OCI-LY7 (cell line): ENCODE results near the gene GMEB2. TPM values are rescaled to one million over a fixed set of nuclear protein-coding genes. Genes with fewer than 3 reads are reported as not detected.
"Not testable (repeated sequence)": the region's sequence is repeated elsewhere in the genome, so short reads cannot be mapped to it uniquely, and the experiment has no call there.

ENCODE experiments used
- BruUV-seq: library from RNA; stranded (reverse); fragments of 400-500 nt; replicated peaks from 2 replicates; lab custom pipeline; 2021; lab: Mats Ljungman, UMichigan
- CTCF ChIA-PET: fragments of 300-600 bp; sonication (Branson Sonifier 250); formaldehyde crosslinking; loops from one replicate; lab custom pipeline; 2022; ENCODE audit warnings: antibody characterized with exemption; ENCODE audit not compliant: unreplicated experiment; lab: Charles Lee
- POLR2A ChIA-PET: fragments of 300-600 bp; sonication (Branson Sonifier 250); formaldehyde crosslinking; loops from one replicate; lab custom pipeline; 2022; ENCODE audit warnings: antibody characterized with exemption; lab: Charles Lee
- DNase-seq: peaks from one replicate; pipeline ENCODE4 v3.0.0-alpha.2; 2015; ENCODE audit warnings: low spot score
- H2AFZ ChIP-seq: fragments of 200-600 bp; sonication (generic), shearing (Covaris generic); 2 replicates; pipeline ENCODE4 v1.6.1; 2014; ENCODE audit warnings: mild to moderate bottlenecking, antibody characterized with exemption, low read length, moderate library complexity
- H3K27ac ChIP-seq: fragments of 200-600 bp; sonication (generic); 2 replicates; pipeline ENCODE4 v1.5.1; 2014; ENCODE audit warnings: mixed run types, low read depth, mild to moderate bottlenecking, moderate library complexity, low read length, inconsistent platforms; ENCODE audit not compliant: poor library complexity, severe bottlenecking
- H3K36me3 ChIP-seq: fragments of 200-600 bp; sonication (generic); 2 replicates; pipeline ENCODE4 v1.6.1; 2014; ENCODE audit warnings: mild to moderate bottlenecking, antibody characterized with exemption, low read length, moderate library complexity, mixed read lengths; ENCODE audit not compliant: insufficient read depth
- H3K4me1 ChIP-seq: fragments of 200-600 bp; sonication (generic); 2 replicates; pipeline ENCODE4 v1.5.1; 2014; ENCODE audit warnings: mild to moderate bottlenecking, low read length; ENCODE audit not compliant: insufficient read depth, poor library complexity, severe bottlenecking
- H3K4me2 ChIP-seq: fragments of 200-600 bp; sonication (generic); 2 replicates; pipeline ENCODE4 v1.6.1; 2014; ENCODE audit warnings: mild to moderate bottlenecking, low read length
- H3K4me3 ChIP-seq: fragments of 200-600 bp; sonication (generic); 2 replicates; pipeline ENCODE4 v1.5.1; 2014; ENCODE audit warnings: mild to moderate bottlenecking, low read depth, low read length; ENCODE audit not compliant: poor library complexity, severe bottlenecking
- H3K79me2 ChIP-seq: fragments of 200-600 bp; sonication (generic); 2 replicates; pipeline ENCODE4 v1.6.1; 2016; ENCODE audit warnings: low read depth, mild to moderate bottlenecking, low read length, moderate library complexity, mixed read lengths; ENCODE audit not compliant: insufficient read depth
- H3K9me2 ChIP-seq: fragments of 200-600 bp; sonication (generic); 2 replicates; pipeline ENCODE4 v1.6.1; 2016; ENCODE audit warnings: mild to moderate bottlenecking, low read length, mixed read lengths; ENCODE audit not compliant: insufficient read depth
- H3K9me3 ChIP-seq: fragments of 200-600 bp; sonication (generic); 2 replicates; pipeline ENCODE4 v1.6.1; 2014; ENCODE audit warnings: mild to moderate bottlenecking, mixed run types, low read length, mixed read lengths
- H4K20me1 ChIP-seq: fragments of 200-600 bp; sonication (generic); 2 replicates; pipeline ENCODE4 v1.6.1; 2014; ENCODE audit warnings: mild to moderate bottlenecking, antibody characterized with exemption, low read length, moderate library complexity, mixed read lengths; ENCODE audit not compliant: insufficient read depth
- EZH2phosphoT487 ChIP-seq: fragments of 200-600 bp; sonication (generic); IDR thresholded peaks from 2 replicates; pipeline ENCODE4 v1.6.1; 2018; ENCODE audit warnings: low read depth, borderline replicate concordance, mild to moderate bottlenecking, mixed run types, antibody characterized with exemption, low read length, moderate library complexity, mixed read lengths
- intact Hi-C: fragments of 100-400 bp; cut with micrococcal nuclease; formaldehyde crosslinking; loops from one replicate; pipeline ENCODE4 v1.10.0; 2022; ENCODE audit not compliant: unreplicated experiment
- total RNA-seq, 2 experiments: library from RNA; depleted of rRNA in 1 of 2; stranded (reverse); fragments of >200 nt in 1 of 2; shearing (Covaris generic) in 1 of 2; gene quantifications; 2 replicates each; pipeline ENCODE4 v1.2.3, GENCODE V29; 2014 to 2022
- TF ChIP-seq, protein P1 (sequence below): fragments of 200-600 bp; sonication (generic); conservative IDR thresholded peaks from 2 replicates; pipeline ENCODE4 v1.5.1; 2014; ENCODE audit warnings: mild to moderate bottlenecking, antibody characterized with exemption, low read length, moderate library complexity, mixed read lengths

Gene GMEB2
- total RNA-seq, 2 experiments from 2014 or later: 15.6 TPM

DNA sequence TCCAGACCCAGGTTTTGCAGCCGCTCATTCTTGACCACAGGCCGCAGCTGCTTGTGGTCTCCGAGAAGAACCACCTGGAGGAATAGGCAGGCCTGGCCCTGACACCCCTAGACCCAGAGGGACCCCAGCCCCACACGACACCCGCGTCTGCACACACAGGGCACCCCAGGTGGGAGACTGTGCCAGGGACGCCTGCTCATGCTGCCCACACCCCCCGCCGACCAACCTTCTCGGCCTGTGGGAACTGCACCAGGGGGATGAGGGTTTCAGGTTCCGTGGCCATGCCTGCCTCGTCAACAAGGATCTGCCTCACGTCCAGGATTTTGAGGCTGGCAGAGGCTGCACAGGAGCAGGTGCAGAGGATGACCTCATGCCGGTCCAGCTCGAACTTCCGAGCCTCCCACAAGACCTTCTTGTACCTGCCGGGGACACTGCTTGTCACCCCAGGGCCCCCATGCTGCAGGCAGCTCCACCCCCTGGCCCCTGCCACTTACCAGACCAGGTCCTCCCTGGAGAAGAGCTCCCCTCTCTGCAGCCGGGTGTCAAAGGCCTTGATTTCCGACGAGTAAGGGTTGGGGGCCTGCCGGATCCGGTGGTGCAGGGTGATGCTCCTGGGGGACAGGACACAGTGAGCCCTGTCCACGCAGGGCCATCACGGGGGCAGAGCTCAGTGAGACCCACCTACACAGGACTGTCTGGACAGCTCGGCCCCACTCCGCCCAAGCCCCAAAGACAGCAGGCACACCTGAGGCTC lies 65.9 kb downstream of the GMEB2 start:
- intact Hi-C loops: no loop called here
- no peaks in the 10 kb centered on the region for H4K20me1 ChIP-seq
- H3K36me3 ChIP-seq: no peaks in the 10 kb centered on the region
- no peaks in the 10 kb centered on the region for H3K9me3 ChIP-seq
- no peak overlapping the region for H3K27ac ChIP-seq
- no peak for DNase-seq
- H3K4me3 ChIP-seq: no peak overlapping the region
- no peak for TF ChIP-seq EZH2phosphoT487
- TF ChIP-seq, protein P1, sequence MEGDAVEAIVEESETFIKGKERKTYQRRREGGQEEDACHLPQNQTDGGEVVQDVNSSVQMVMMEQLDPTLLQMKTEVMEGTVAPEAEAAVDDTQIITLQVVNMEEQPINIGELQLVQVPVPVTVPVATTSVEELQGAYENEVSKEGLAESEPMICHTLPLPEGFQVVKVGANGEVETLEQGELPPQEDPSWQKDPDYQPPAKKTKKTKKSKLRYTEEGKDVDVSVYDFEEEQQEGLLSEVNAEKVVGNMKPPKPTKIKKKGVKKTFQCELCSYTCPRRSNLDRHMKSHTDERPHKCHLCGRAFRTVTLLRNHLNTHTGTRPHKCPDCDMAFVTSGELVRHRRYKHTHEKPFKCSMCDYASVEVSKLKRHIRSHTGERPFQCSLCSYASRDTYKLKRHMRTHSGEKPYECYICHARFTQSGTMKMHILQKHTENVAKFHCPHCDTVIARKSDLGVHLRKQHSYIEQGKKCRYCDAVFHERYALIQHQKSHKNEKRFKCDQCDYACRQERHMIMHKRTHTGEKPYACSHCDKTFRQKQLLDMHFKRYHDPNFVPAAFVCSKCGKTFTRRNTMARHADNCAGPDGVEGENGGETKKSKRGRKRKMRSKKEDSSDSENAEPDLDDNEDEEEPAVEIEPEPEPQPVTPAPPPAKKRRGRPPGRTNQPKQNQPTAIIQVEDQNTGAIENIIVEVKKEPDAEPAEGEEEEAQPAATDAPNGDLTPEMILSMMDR: no peak
- CTCF ChIA-PET: no interaction called here
- H2AFZ ChIP-seq: no peak overlapping the region
- H3K4me1 ChIP-seq: no peaks in the 10 kb centered on the region
- no peaks in the 10 kb centered on the region for H3K9me2 ChIP-seq
- no peak overlapping the region for H3K4me2 ChIP-seq
- POLR2A ChIA-PET: no interaction called here
- no TSS peak for BruUV-seq
- H3K79me2 ChIP-seq: no peaks in the 10 kb centered on the region

DNA sequence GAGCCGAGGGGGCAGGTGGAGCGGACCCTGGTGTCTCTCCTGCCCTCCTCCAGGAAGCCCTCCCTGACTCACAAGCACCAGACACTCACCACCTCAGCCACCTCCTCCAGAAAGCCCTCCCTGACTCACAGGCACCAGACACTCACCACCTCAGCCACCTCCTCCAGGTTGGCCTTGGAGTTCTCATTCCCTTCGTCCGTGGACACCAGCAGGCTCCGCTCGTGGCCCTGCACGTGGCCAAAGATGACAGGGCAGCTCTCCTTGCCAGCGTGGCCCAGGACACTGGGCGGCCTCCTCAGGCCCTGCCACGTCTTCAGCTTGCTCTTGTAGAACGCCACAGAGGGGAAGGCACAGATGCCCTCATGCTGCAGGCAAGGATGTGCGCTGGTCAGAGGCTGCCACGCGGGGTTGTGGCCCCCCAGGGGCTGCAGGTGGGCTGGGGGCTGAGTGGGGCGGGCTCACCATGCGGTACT lies 66.5 kb downstream of the GMEB2 start:
- no TSS peak for BruUV-seq
- CTCF ChIA-PET: no interaction called here
- Histone ChIP-seq H4K20me1 (no peaks in the 10 kb centered on the region), H3K4me2 (no peak overlapping the region), H3K36me3 (no peaks in the 10 kb centered on the region), H3K4me3 (no peak overlapping the region), H3K9me3 (no peaks in the 10 kb centered on the region), H3K9me2 (no peaks in the 10 kb centered on the region), H2AFZ (no peak overlapping the region), H3K79me2 (no peaks in the 10 kb centered on the region), H3K27ac (no peak overlapping the region), H3K4me1 (no peaks in the 10 kb centered on the region)
- POLR2A ChIA-PET: no interaction called here
- no peak for TF ChIP-seq EZH2phosphoT487
- TF ChIP-seq, protein P1: no peak
- no peak for DNase-seq
- intact Hi-C loops: no loop called here

DNA sequence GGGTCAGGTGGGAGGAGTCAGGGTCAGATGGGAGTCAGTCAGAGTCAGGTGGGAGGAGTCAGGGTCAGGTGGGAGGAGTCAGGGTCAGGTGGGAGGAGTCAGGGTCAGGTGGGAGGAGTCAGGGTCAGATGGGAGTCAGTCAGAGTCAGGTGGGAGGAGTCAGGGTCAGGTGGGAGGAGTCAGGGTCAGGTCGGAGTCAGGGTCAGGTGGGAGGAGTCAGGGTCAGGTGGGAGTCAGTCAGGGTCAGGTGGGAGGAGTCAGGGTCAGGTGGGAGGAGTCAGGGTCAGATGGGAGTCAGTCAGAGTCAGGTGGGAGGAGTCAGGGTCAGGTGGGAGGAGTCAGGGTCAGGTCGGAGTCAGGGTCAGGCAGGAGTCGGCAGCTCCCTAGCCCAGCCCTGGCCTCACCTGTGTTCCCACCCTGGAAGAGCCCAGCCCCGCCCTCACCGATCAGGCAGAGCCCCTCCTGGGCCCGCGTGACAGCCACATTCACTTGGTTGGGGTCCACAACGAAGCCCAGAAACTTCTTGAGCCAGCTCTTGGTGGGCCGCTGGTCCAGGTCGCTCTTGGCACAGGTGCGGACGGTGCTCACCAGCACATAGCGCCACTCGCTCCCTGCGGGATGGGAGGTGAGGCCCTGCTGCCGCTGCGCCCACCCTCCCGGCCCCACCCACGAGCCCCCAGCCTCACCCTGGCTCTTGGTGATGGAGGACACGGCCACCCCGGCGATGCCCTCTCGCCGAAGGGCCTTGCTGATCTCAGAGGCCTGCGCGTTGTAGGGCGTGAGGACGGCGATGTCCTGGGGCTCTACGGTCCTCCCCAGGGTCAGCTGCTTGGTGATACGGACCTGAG lies 67.2 kb downstream of the GMEB2 start:
- CTCF ChIA-PET, H3K9me3 ChIP-seq, intact Hi-C loops, H3K4me1 ChIP-seq, POLR2A ChIA-PET, BruUV-seq, H3K9me2 ChIP-seq, H3K4me2 ChIP-seq, DNase-seq, H3K4me3 ChIP-seq, H2AFZ ChIP-seq, H3K27ac ChIP-seq, H4K20me1 ChIP-seq, H3K79me2 ChIP-seq, H3K36me3 ChIP-seq: not testable (repeated sequence)
